ENCODE data around the gene ACSM6.
"Not testable (repeated sequence)": the region's sequence is repeated elsewhere in the genome, so short reads cannot be mapped to it uniquely, and the experiment has no call there.

ACSM6 gene

DNA sequence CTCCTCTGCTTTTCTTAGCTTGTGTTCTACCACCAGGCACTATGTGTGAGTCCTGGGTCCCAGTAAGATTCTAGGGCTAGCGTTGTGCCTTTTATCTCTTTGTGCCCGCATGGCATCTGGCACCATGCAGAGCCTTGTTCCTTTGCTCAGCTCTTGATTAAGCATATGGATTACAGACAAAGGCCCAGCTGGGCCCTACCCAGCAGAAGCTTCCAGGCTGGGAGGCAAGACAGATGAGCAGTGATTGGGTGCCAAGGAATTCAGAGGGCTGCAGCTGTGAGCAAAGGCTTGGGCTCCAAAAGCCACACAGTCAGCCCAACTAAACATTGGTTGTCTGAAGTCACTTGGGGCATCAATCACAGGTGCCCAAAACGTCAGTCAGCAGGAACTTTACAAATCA is 2.0 kb downstream of the ACSM6 start:
- DNase-seq (ENCODE audit: low read depth, low spot score), result no peak
- Histone ChIP-seq H3K27me3 (ENCODE audit: insufficient read depth, insufficient read length) (no peaks in the 10 kb centered on the region), H3K4me3 (ENCODE audit: insufficient read length, low read depth) (no peak overlapping the region), H3K9ac (ENCODE audit: insufficient read length, low read depth) (no peak overlapping the region), H3K9me3 (ENCODE audit: insufficient read depth, low read length) (no peaks in the 10 kb centered on the region), H3K4me1 (ENCODE audit: insufficient read depth, insufficient read length) (no peaks in the 10 kb centered on the region), H3K36me3 (ENCODE audit: insufficient read depth, insufficient read length, low read length) (no peaks in the 10 kb centered on the region)
- no peak for TF ChIP-seq SUZ12 (IDR thresholded peaks at IDR 0.05; ENCODE audit: extremely low read depth, insufficient read depth, insufficient read length)
- no peak for TF ChIP-seq ZNF274 (IDR thresholded peaks at IDR 0.05; ENCODE audit: low read depth, low read length)
- no peak for TF ChIP-seq YY1 (IDR thresholded peaks at IDR 0.05; ENCODE audit: insufficient read depth, insufficient read length)

DNA sequence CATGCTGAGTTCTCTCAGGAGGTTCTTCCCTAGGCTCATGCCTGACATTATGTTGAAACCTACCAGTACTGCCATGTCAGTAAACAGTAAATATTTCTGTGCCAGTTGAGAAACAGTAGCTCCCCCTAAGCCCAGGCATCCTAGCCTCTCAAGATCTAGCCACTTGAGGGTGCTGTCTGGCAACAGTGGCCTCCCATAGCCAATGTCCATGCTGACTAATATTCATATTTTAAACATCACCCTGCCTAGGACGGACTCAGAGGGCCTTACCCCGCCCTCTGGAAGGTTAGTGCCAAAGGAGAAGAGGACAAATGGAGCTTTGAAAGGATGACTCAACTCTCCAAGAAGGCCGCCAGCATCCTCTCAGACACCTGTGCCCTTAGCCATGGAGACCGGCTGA is 7.7 kb downstream of the ACSM6 start:
- DNase-seq (ENCODE audit: low read depth, low spot score), result no peak
- Histone ChIP-seq H3K9ac (ENCODE audit: insufficient read length, low read depth) (no peak overlapping the region), H3K27me3 (ENCODE audit: insufficient read depth, insufficient read length) (no peaks in the 10 kb centered on the region), H3K4me1 (ENCODE audit: insufficient read depth, insufficient read length) (no peaks in the 10 kb centered on the region), H3K4me3 (ENCODE audit: insufficient read length, low read depth) (no peak overlapping the region), H3K9me3 (ENCODE audit: insufficient read depth, low read length) (no peaks in the 10 kb centered on the region), H3K36me3 (ENCODE audit: insufficient read depth, insufficient read length, low read length) (no peaks in the 10 kb centered on the region)
- TF ChIP-seq YY1 (IDR thresholded peaks at IDR 0.05; ENCODE audit: insufficient read depth, insufficient read length) (no peak), ZNF274 (IDR thresholded peaks at IDR 0.05; ENCODE audit: low read depth, low read length) (no peak), SUZ12 (IDR thresholded peaks at IDR 0.05; ENCODE audit: extremely low read depth, insufficient read depth, insufficient read length) (no peak)

GRCh38 chr10:95202865-95203264 is 8.8 kb downstream of the ACSM6 start:
- H3K27me3 ChIP-seq (ENCODE audit: insufficient read depth, insufficient read length); H3K4me3 ChIP-seq (ENCODE audit: insufficient read length, low read depth); H3K4me1 ChIP-seq (ENCODE audit: insufficient read depth, insufficient read length); H3K9ac ChIP-seq (ENCODE audit: insufficient read length, low read depth); DNase-seq (ENCODE audit: low read depth, low spot score); H3K9me3 ChIP-seq (ENCODE audit: insufficient read depth, low read length); H3K36me3 ChIP-seq (ENCODE audit: insufficient read depth, insufficient read length, low read length): not testable (repeated sequence)

DNA sequence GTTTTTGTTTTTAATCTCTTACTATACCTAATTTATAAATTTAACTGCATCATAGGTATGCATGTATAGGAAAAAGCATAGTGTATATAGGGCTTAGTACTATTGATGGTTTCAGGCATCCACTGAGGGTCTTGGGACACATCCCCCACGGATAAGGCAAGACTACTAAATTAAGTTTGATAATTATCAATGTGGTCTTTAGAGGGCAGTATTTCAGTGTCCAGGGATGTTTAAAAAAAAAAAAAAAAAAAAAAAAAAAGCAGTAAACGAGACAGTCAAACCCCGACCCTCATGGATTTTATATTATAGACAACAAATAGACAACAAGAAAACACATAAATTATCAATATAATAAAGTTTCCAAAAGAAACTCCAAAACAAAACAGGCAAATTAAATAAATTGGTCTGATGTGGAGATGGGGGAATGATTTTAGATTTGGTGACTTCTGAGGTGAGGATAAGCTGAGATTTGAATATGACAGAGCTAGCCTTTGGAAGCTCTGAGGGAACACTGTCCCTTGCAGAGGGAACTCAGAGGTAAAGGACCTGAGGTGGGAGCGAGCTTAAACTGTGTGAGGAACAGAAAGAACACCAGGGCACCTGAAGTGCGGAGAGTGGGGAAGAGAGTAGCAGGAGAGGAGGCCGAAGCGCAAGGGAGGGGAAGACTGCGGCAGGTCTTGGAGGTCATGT is 14.8 kb downstream of the ACSM6 start:
- no peaks in the 10 kb centered on the region for H3K9me3 ChIP-seq (ENCODE audit: insufficient read depth, low read length)
- no peak overlapping the region for H3K9ac ChIP-seq (ENCODE audit: insufficient read length, low read depth)
- no peaks in the 10 kb centered on the region for H3K4me1 ChIP-seq (ENCODE audit: insufficient read depth, insufficient read length)
- TF ChIP-seq SUZ12 (IDR thresholded peaks at IDR 0.05; ENCODE audit: extremely low read depth, insufficient read depth, insufficient read length) (no peak), YY1 (IDR thresholded peaks at IDR 0.05; ENCODE audit: insufficient read depth, insufficient read length) (no peak), ZNF274 (IDR thresholded peaks at IDR 0.05; ENCODE audit: low read depth, low read length) (no peak)
- H3K4me3 ChIP-seq (ENCODE audit: insufficient read length, low read depth), result no peak overlapping the region
- H3K27me3 ChIP-seq (ENCODE audit: insufficient read depth, insufficient read length), result no peaks in the 10 kb centered on the region
- H3K36me3 ChIP-seq (ENCODE audit: insufficient read depth, insufficient read length, low read length), result no peaks in the 10 kb centered on the region
- no peak for DNase-seq (ENCODE audit: low read depth, low spot score)

- TF ChIP-seq ZNF274 (IDR thresholded peaks at IDR 0.05; ENCODE audit: low read depth, low read length) (no peak), YY1 (IDR thresholded peaks at IDR 0.05; ENCODE audit: insufficient read depth, insufficient read length) (no peak), SUZ12 (IDR thresholded peaks at IDR 0.05; ENCODE audit: extremely low read depth, insufficient read depth, insufficient read length) (no peak)
- no peaks in the 10 kb centered on the region for H3K36me3 ChIP-seq (ENCODE audit: insufficient read depth, insufficient read length, low read length)
- no peaks in the 10 kb centered on the region for H3K9me3 ChIP-seq (ENCODE audit: insufficient read depth, low read length)
- H3K9ac ChIP-seq (ENCODE audit: insufficient read length, low read depth), result no peak overlapping the region
- no peak for DNase-seq (ENCODE audit: low read depth, low spot score)
- no peak overlapping the region for H3K4me3 ChIP-seq (ENCODE audit: insufficient read length, low read depth)
- H3K27me3 ChIP-seq (ENCODE audit: insufficient read depth, insufficient read length), result no peaks in the 10 kb centered on the region
- no peaks in the 10 kb centered on the region for H3K4me1 ChIP-seq (ENCODE audit: insufficient read depth, insufficient read length)
Observed at GRCh38 chr10:95209509-95210127, 15.6 kb downstream of the ACSM6 start.

DNA sequence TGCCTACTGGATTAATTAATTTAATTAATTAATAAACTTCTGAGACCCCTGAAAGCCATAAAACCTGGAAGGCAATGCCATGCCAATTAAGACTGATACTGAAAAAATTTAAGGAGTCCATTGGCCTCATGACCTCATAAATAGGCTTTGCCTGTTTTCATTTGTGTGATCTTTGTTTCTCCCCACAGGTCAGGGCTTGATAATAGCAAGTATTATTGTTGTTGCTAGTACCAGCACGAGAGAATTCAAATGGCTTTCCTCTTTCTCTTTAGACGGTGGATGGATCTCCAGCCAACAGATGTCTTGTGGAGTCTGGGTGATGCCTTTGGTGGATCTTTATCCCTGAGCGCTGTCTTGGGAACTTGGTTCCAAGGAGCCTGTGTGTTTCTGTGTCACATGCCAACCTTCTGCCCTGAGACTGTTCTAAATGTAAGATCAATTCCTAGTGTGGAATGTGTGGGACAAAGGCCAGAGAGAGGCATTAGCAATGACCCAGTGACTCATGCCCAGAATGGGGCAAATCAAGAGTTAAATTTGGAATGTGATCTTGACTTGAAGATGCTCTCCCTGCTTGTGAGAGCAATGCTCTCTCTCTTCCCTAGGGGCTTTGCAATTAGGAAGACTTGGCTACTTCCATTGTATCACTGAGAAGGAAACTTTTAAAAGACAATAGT is 17.7 kb downstream of the ACSM6 start:
- Histone ChIP-seq H3K36me3 (ENCODE audit: insufficient read depth, insufficient read length, low read length) (no peaks in the 10 kb centered on the region), H3K4me3 (ENCODE audit: insufficient read length, low read depth) (no peak overlapping the region), H3K9ac (ENCODE audit: insufficient read length, low read depth) (no peak overlapping the region), H3K4me1 (ENCODE audit: insufficient read depth, insufficient read length) (no peaks in the 10 kb centered on the region), H3K9me3 (ENCODE audit: insufficient read depth, low read length) (no peaks in the 10 kb centered on the region), H3K27me3 (ENCODE audit: insufficient read depth, insufficient read length) (no peaks in the 10 kb centered on the region)
- DNase-seq (ENCODE audit: low read depth, low spot score), result no peak
- no peak for TF ChIP-seq ZNF274 (IDR thresholded peaks at IDR 0.05; ENCODE audit: low read depth, low read length)
- no peak for TF ChIP-seq YY1 (IDR thresholded peaks at IDR 0.05; ENCODE audit: insufficient read depth, insufficient read length)
- TF ChIP-seq SUZ12 (IDR thresholded peaks at IDR 0.05; ENCODE audit: extremely low read depth, insufficient read depth, insufficient read length), result no peak

- no peak for DNase-seq (ENCODE audit: low read depth, low spot score)
- Histone ChIP-seq H3K4me3 (ENCODE audit: insufficient read length, low read depth) (no peak overlapping the region), H3K36me3 (ENCODE audit: insufficient read depth, insufficient read length, low read length) (no peaks in the 10 kb centered on the region), H3K9ac (ENCODE audit: insufficient read length, low read depth) (no peak overlapping the region), H3K27me3 (ENCODE audit: insufficient read depth, insufficient read length) (no peaks in the 10 kb centered on the region), H3K9me3 (ENCODE audit: insufficient read depth, low read length) (no peaks in the 10 kb centered on the region), H3K4me1 (ENCODE audit: insufficient read depth, insufficient read length) (no peaks in the 10 kb centered on the region)
- TF ChIP-seq YY1 (IDR thresholded peaks at IDR 0.05; ENCODE audit: insufficient read depth, insufficient read length) (no peak), ZNF274 (IDR thresholded peaks at IDR 0.05; ENCODE audit: low read depth, low read length) (no peak), SUZ12 (IDR thresholded peaks at IDR 0.05; ENCODE audit: extremely low read depth, insufficient read depth, insufficient read length) (no peak)
Observed at GRCh38 chr10:95214369-95214768, 20.3 kb downstream of the ACSM6 start.

Measured in NT2/D1 (cell line).